ENCODE data around the gene IFNA16. TPM values are rescaled to one million over a fixed set of nuclear protein-coding genes. Genes with fewer than 3 reads are reported as not detected.
"Not testable (repeated sequence)": the region's sequence is repeated elsewhere in the genome, so short reads cannot be mapped to it uniquely, and the experiment has no call there.

Gene IFNA16
- total and polyA plus RNA-seq, 2 donors: not detected

DNA sequence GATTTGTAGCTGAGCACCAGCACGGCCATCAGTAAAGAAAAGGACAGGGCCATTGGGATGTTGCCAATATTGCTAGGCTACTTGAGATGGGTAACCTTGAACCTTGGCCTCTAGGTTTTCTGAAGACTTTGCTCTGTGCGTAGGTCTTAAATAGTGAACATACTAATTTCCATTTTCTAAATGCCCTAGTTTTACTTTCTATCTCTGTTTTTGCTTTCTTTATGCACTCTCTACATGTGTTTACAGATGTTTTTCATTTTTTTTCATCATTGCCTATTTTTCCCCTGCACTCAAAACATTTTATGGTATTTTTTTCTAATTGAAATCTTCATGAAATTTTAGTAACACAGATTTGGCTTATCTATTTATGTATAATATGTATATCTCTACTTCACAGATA is 50.6 kb downstream of the IFNA16 start, which contains the start of gene IFNA21:
TSS of gene IFNA21 (minus strand) at position 101 of the 400 bp plus-strand sequence. CDS start at position 53, 48 bp downstream.
- not testable (repeated sequence) for DNase-seq (ENCODE audit: extremely low spot score); H3K36me3 ChIP-seq (ENCODE audit: insufficient read depth); H3K4me1 ChIP-seq (ENCODE audit: insufficient read depth); H3K27ac ChIP-seq (ENCODE audit: low read depth); H3K4me3 ChIP-seq (ENCODE audit: low read depth, low read length)
- WGBS: 84% methylated on average over 2 of the region's 2 CpGs

Other genes with a start within 250 kb of the IFNA16 start
- 14.5 TPM for gene HACD4, start 185.7 kb downstream of the IFNA16 start, total RNA-seq
- 3.8 TPM for gene HACD4, start 185.7 kb downstream of the IFNA16 start, polyA plus RNA-seq
- not detected for gene IFNB1, start 139.4 kb downstream of the IFNA16 start, total RNA-seq
- not detected for gene IFNB1, start 139.4 kb downstream of the IFNA16 start, polyA plus RNA-seq
- not detected for gene IFNW1, start 75.5 kb downstream of the IFNA16 start, total RNA-seq
- not detected for gene IFNW1, start 75.5 kb downstream of the IFNA16 start, polyA plus RNA-seq
- gene IFNA21, start 50.7 kb downstream of the IFNA16 start, total RNA-seq: not detected
- not detected for gene IFNA21, start 50.7 kb downstream of the IFNA16 start, polyA plus RNA-seq
- not detected for gene IFNA4, start 29.7 kb downstream of the IFNA16 start, total RNA-seq
- not detected for gene IFNA4, start 29.7 kb downstream of the IFNA16 start, polyA plus RNA-seq
- gene IFNA7, start 15.1 kb downstream of the IFNA16 start, total RNA-seq: not detected
- gene IFNA7, start 15.1 kb downstream of the IFNA16 start, polyA plus RNA-seq: not detected
- gene IFNA10, start 10.2 kb downstream of the IFNA16 start, total RNA-seq: not detected
- not detected for gene IFNA10, start 10.2 kb downstream of the IFNA16 start, polyA plus RNA-seq
- not detected for gene IFNA17, start 10.9 kb upstream of the IFNA16 start, total RNA-seq
- gene IFNA17, start 10.9 kb upstream of the IFNA16 start, polyA plus RNA-seq: not detected
- not detected for gene IFNA14, start 22.7 kb upstream of the IFNA16 start, total RNA-seq
- gene IFNA14, start 22.7 kb upstream of the IFNA16 start, polyA plus RNA-seq: not detected
- gene IFNA5, start 88.0 kb upstream of the IFNA16 start, total RNA-seq: not detected
- gene IFNA5, start 88.0 kb upstream of the IFNA16 start, polyA plus RNA-seq: not detected
- 45.7 TPM for gene KLHL9, start 118.1 kb upstream of the IFNA16 start, total RNA-seq
- 15.3 TPM for gene KLHL9, start 118.1 kb upstream of the IFNA16 start, polyA plus RNA-seq
- not detected for gene IFNA6, start 133.6 kb upstream of the IFNA16 start, total RNA-seq
- not detected for gene IFNA6, start 133.6 kb upstream of the IFNA16 start, polyA plus RNA-seq
- gene IFNA13, start 150.7 kb upstream of the IFNA16 start, total RNA-seq: not detected
- not detected for gene IFNA13, start 150.7 kb upstream of the IFNA16 start, polyA plus RNA-seq
- not detected for gene IFNA2, start 168.1 kb upstream of the IFNA16 start, total RNA-seq
- not detected for gene IFNA2, start 168.1 kb upstream of the IFNA16 start, polyA plus RNA-seq
- gene IFNA8, start 191.8 kb upstream of the IFNA16 start, total RNA-seq: not detected
- gene IFNA8, start 191.8 kb upstream of the IFNA16 start, polyA plus RNA-seq: not detected
- gene IFNA1, start 223.1 kb upstream of the IFNA16 start, total RNA-seq: not detected
- not detected for gene IFNA1, start 223.1 kb upstream of the IFNA16 start, polyA plus RNA-seq

All from urinary bladder (tissue), 4 donors.